Kidney (tissue), 14 donors: ENCODE data around the gene ADM5. TPM values are rescaled to one million over a fixed set of nuclear protein-coding genes. Genes with fewer than 3 reads are reported as not detected.
A peak's percentile ranks its signal among the peaks of the same experiment; 100 is the strongest.

Source experiments
- DNase-seq, 5 donors: peaks; one replicate each; pipeline ENCODE4 v3.0.0-alpha.2; 2013 to 2020
- FAIRE-seq: peaks from 2 replicates; lab custom pipeline; 2012; peaks lifted over from hg19 to GRCh38; lab: Jason Lieb, UNC
- H3K27ac ChIP-seq, 2 donors: one replicate each; pipeline ENCODE4 v1.7.0; 2013; ENCODE audit warnings: low read depth in 2 of 2, low read length in 2 of 2, inconsistent platforms in 1 of 2
- H3K27me3 ChIP-seq: one replicate; pipeline ENCODE4 v1.7.1; 2013; ENCODE audit warnings: low read length, inconsistent platforms; ENCODE audit not compliant: control insufficient read depth, insufficient read depth
- H3K36me3 ChIP-seq, 3 donors: one replicate each; pipeline versions ENCODE4 v1.7.0 to v1.7.1; 2013; ENCODE audit warnings: low read length in 3 of 3, control low read depth in 1 of 3, inconsistent platforms in 1 of 3; ENCODE audit not compliant: insufficient read depth in 3 of 3, control insufficient read depth in 2 of 3
- H3K4me1 ChIP-seq, 3 donors: one replicate each; pipeline versions ENCODE4 v1.7.0 to v1.7.1; 2013; ENCODE audit warnings: low read length in 3 of 3, inconsistent platforms in 1 of 3, low read depth in 1 of 3; ENCODE audit not compliant: control insufficient read depth in 2 of 3, insufficient read depth in 2 of 3
- H3K4me3 ChIP-seq, 3 donors: one replicate each; pipeline versions ENCODE4 v1.7.0 to v1.8.1; 2013; ENCODE audit warnings: low read length in 3 of 3, control low read depth in 1 of 3, inconsistent platforms in 1 of 3
- H3K9ac ChIP-seq, 3 donors: one replicate each; pipeline versions ENCODE4 v1.7.0 to v1.7.1; 2013; ENCODE audit warnings: low read length in 3 of 3, control low read depth in 1 of 3, inconsistent platforms in 1 of 3
- H3K9me3 ChIP-seq, 3 donors: one replicate each; pipeline versions ENCODE4 v1.7.0 to v1.7.1; 2013; ENCODE audit warnings: low read length in 3 of 3, control low read depth in 1 of 3, inconsistent platforms in 1 of 3; ENCODE audit not compliant: control insufficient read depth in 2 of 3, insufficient read depth in 1 of 3
- intact Hi-C: fragments of 100-400 bp; cut with DNase I; formaldehyde crosslinking; loops from one replicate; pipeline ENCODE4 v1.11.1; 2022
- polyA plus RNA-seq: library from polyadenylated mRNA; stranded (reverse); fragments of 350-450 nt; fragmentation: Illumina TruSeq; extraction: RNeasy Lipid Tissue Mini Kit (QIAGEN cat#74804); gene quantifications from one replicate; pipeline ENCODE4 v1.2.3, GENCODE V29; 2014; ENCODE audit warnings: low read depth, low replicate concordance; ENCODE audit not compliant: insufficient read depth
- total RNA-seq: library from RNA; stranded (reverse); fragmentation: NEBNext Ultra II Directional; extraction: Animal tissue kit (Norgen Biotek cat#: 25700); gene quantifications from one replicate; pipeline ENCODE4 v1.2.1, GENCODE V29; 2021
- TF ChIP-seq, protein P1 (sequence below): IDR thresholded peaks from 3 replicates; pipeline ENCODE4 v1.5.1; 2012; ENCODE audit warnings: mild to moderate bottlenecking, moderate library complexity, borderline replicate concordance; ENCODE audit not compliant: insufficient read depth; ENCODE audit errors: extremely low read depth
- donor health status: control.
- donor health status: control.
- donor health status: control.
- donor health status: control.
- donor health status: control.
- donor health status: DM: yes; HTN: yes; CAD: no.
- donor health status: Normal renal cell carcinoma (clear cell type).

Gene ADM5
- total and polyA plus RNA-seq, 2 donors from 2014 or later, result 0.60 to 2.1 TPM

GRCh38 chr19:49688531-49689132, 762 bp upstream of the ADM5 start:
- DNase-seq (peak in 1 of 5 donors; percentile 58), FAIRE-seq (no peak)
- Histone ChIP-seq H3K27me3 (no peaks in the 10 kb centered on the region), H3K4me1 (peaks cover 0 to 20% (median 6%) of the 10 kb centered on the region in 3 donors), H3K4me3 (no peak overlapping the region), H3K36me3 (peaks cover 0 to 16% (median 13%) of the 10 kb centered on the region in 3 donors), H3K27ac (peak overlapping the region in 1 of 2 donors; percentile 28), H3K9me3 (no peaks in the 10 kb centered on the region), H3K9ac (no peak overlapping the region)
- intact Hi-C loops, result no loop called here
- TF ChIP-seq, protein P1, sequence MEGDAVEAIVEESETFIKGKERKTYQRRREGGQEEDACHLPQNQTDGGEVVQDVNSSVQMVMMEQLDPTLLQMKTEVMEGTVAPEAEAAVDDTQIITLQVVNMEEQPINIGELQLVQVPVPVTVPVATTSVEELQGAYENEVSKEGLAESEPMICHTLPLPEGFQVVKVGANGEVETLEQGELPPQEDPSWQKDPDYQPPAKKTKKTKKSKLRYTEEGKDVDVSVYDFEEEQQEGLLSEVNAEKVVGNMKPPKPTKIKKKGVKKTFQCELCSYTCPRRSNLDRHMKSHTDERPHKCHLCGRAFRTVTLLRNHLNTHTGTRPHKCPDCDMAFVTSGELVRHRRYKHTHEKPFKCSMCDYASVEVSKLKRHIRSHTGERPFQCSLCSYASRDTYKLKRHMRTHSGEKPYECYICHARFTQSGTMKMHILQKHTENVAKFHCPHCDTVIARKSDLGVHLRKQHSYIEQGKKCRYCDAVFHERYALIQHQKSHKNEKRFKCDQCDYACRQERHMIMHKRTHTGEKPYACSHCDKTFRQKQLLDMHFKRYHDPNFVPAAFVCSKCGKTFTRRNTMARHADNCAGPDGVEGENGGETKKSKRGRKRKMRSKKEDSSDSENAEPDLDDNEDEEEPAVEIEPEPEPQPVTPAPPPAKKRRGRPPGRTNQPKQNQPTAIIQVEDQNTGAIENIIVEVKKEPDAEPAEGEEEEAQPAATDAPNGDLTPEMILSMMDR, result no peak

DNA sequence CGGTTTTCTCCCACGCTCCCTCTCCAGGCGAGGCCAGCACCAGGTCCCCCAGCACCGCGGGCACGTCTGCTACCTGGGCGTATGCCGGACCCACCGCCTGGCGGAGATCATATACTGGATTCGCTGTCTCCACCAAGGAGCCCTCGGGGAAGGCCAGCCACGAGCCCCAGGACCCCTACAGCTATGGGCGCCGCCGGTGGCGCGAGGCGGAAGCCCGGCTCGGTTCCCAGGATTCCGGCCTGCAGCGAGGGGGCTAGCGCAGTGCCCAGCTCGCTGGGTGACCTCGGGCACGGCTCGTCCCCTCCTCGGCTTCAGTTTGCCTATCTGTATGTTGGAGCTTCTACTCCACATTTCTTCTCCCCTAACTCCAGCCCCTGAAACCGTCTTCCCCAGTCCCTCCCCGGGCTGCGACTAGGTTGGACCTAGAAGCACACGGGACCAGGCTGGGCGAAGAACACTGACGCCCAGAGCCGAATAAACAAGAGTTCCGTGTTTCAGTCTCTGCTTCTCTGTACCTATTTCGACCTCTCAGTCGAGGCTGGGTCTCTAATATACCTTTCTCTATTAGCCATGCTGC, 773 bp downstream of the ADM5 start:
- TF ChIP-seq, protein P1, result no peak
- H3K9ac ChIP-seq, result peak overlapping the region; percentile 7 to 55 (median 46)
- peak overlapping the region; percentile 37 to 62 (median 58) for H3K4me3 ChIP-seq
- H3K36me3 ChIP-seq, result peaks cover 0 to 8% (median 7%) of the 10 kb centered on the region in 3 donors
- FAIRE-seq (no peak), DNase-seq (peak in 1 of 5 donors; percentile 77)
- no peaks in the 10 kb centered on the region for H3K9me3 ChIP-seq
- H3K27ac ChIP-seq, result no peak overlapping the region
- peaks cover 0 to 20% (median 6%) of the 10 kb centered on the region in 3 donors for H3K4me1 ChIP-seq
- intact Hi-C loops, result no loop called here
- no peaks in the 10 kb centered on the region for H3K27me3 ChIP-seq

DNA sequence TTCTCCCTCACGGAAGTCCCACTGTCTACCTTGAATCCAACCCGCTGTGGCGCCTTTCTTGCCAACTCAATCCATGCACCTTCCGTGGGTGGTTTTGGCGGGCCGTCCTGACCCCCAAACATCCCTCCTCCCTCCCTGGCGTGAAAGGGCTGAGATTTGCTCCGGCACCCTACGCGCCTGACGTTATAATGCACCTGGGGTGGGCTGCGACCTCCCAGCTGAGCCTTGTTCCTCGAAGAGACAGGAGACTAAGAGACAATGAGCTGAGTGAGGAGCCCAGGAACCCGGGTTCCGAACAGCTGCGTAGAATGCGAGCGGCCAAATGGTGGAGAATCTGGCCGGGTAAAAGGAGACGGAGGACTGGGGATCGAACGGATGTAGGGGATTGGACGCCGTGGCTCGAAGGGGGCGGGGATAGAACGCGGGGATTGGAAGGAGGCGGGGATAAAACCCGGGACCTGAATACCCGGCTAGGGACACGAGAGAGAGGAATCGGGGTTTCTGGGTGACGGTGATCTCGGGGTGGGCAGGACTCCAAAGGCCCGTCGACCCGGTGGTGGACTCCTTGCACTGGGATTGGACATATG, 1.4 kb downstream of the ADM5 start, which contains the start of gene CPT1C:
CPT1C (plus strand) TSS at position 461 of the 587 bp plus-strand sequence. CDS start 1,137 bp downstream, outside the sequence.
- intact Hi-C loops, result no loop called here
- H3K4me1 ChIP-seq, result peaks cover 0 to 19% (median 6%) of the 10 kb centered on the region in 3 donors
- DNase-seq (peak; percentile 80 to 89 (median 85)), FAIRE-seq (no peak)
- peaks cover 0 to 7% (median 5%) of the 10 kb centered on the region in 3 donors for H3K36me3 ChIP-seq
- TF ChIP-seq, protein P1, result no peak
- peak within 1 kb of the TSS; percentile 13 to 55 (median 46) for H3K9ac ChIP-seq
- no peaks in the 10 kb centered on the region for H3K9me3 ChIP-seq
- no peak within 1 kb of the TSS for H3K27ac ChIP-seq
- H3K27me3 ChIP-seq, result no peaks in the 10 kb centered on the region
- H3K4me3 ChIP-seq, result peak within 1 kb of the TSS; percentile 40 to 62 (median 58)
